ENCODE measurements around the gene MLH3.

MLH3 gene

GRCh38 chr14:75066691-75067090 lies 15.4 kb upstream of the MLH3 start:
- DNase-seq: no peak

- DNase-seq: no peak
Observed at GRCh38 chr14:75064205-75064567, 12.9 kb upstream of the MLH3 start.

- DNase-seq: peak; percentile 97
Observed at GRCh38 chr14:75063491-75064204, 12.4 kb upstream of the MLH3 start, which contains the start of gene ACYP1. TSS of gene ACYP1 (minus strand) at chr14:75064024. CDS start at chr14:75063553, 471 bp downstream.

GRCh38 chr14:75063013-75063412 lies 11.7 kb upstream of the MLH3 start:
- DNase-seq: no peak

GRCh38 chr14:75060420-75060819 lies 9.2 kb upstream of the MLH3 start:
- no peak for DNase-seq

- no peak for DNase-seq
Observed at GRCh38 chr14:75059642-75060041, 8.4 kb upstream of the MLH3 start.

GRCh38 chr14:75054421-75054820 lies 3.2 kb upstream of the MLH3 start:
- no peak for DNase-seq

- no peak for DNase-seq
Observed at GRCh38 chr14:75053396-75054291, 2.4 kb upstream of the MLH3 start.

GRCh38 chr14:75051556-75051899 lies 261 bp upstream of the MLH3 start:
- no peak for DNase-seq

GRCh38 chr14:75049731-75050201 lies 1.5 kb downstream of the MLH3 start:
- DNase-seq: no peak

- peak; percentile 21 for DNase-seq
Observed at GRCh38 chr14:75049136-75049535, 2.1 kb downstream of the MLH3 start.

GRCh38 chr14:75048101-75048500 lies 3.2 kb downstream of the MLH3 start:
- DNase-seq: no peak

GRCh38 chr14:75047506-75047905 lies 3.8 kb downstream of the MLH3 start:
- no peak for DNase-seq

GRCh38 chr14:75046899-75047298 lies 4.4 kb downstream of the MLH3 start:
- no peak for DNase-seq

GRCh38 chr14:75046275-75046674 lies 5.0 kb downstream of the MLH3 start:
- no peak for DNase-seq

GRCh38 chr14:75044752-75045151 lies 6.5 kb downstream of the MLH3 start:
- DNase-seq: peak; percentile 29

- no peak for DNase-seq
Observed at GRCh38 chr14:75044322-75044721, 6.9 kb downstream of the MLH3 start.

- DNase-seq: no peak
Observed at GRCh38 chr14:75042035-75042434, 9.2 kb downstream of the MLH3 start.

GRCh38 chr14:75041613-75042012 lies 9.7 kb downstream of the MLH3 start:
- no peak for DNase-seq

GRCh38 chr14:75040959-75041358 lies 10.3 kb downstream of the MLH3 start:
- no peak for DNase-seq

- no peak for DNase-seq
Observed at GRCh38 chr14:75040507-75040906, 10.8 kb downstream of the MLH3 start.

GRCh38 chr14:75032939-75033338 lies 18.3 kb downstream of the MLH3 start:
- DNase-seq: no peak

GRCh38 chr14:75030147-75030546 lies 21.1 kb downstream of the MLH3 start:
- no peak for DNase-seq

GRCh38 chr14:75025876-75026275 lies 25.4 kb downstream of the MLH3 start:
- no peak for DNase-seq
